GM12878 (cell line): ENCODE measurements around the gene SMARCA4. TPM values are rescaled to one million over a fixed set of nuclear protein-coding genes. Genes with fewer than 3 reads are reported as not detected.
A peak's percentile ranks its signal among the peaks of the same experiment; 100 is the strongest.

Experiments
- BACH1 ChIP-seq: fragments of 450-650 bp; IDR thresholded peaks from 2 replicates; pipeline ENCODE4 v1.6.1; 2017; ENCODE audit warnings: mild to moderate bottlenecking, borderline replicate concordance
- EP300 ChIP-seq, 2 experiments: fragments of 150-350 bp in 1 of 2; IDR thresholded peaks; 2 replicates each; pipeline ENCODE4 v1.6.1; 2011 to 2012; ENCODE audit warnings: low read depth in 2 of 2, low read length in 2 of 2, borderline replicate concordance in 1 of 2, improper control_type of control experiment in 1 of 2, inconsistent platforms in 1 of 2; ENCODE audit not compliant: control insufficient read depth in 1 of 2
- FOXM1 ChIP-seq: IDR thresholded peaks from 2 replicates; pipeline ENCODE4 v1.6.1; 2012; ENCODE audit warnings: low read depth, mild to moderate bottlenecking, inconsistent platforms, low read length, moderate library complexity
- GATAD2B ChIP-seq: fragments of 450-650 bp; conservative IDR thresholded peaks from 2 replicates; pipeline ENCODE4 v1.6.1; 2017; ENCODE audit warnings: low read depth, mild to moderate bottlenecking, moderate library complexity
- LARP7 ChIP-seq: fragments of 450-650 bp; IDR thresholded peaks from 2 replicates; pipeline ENCODE4 v1.6.1; 2017; ENCODE audit warnings: mild to moderate bottlenecking
- MTA2 ChIP-seq: fragments of 450-650 bp; IDR thresholded peaks from 2 replicates; pipeline ENCODE4 v1.6.1; 2016; ENCODE audit warnings: low read depth, mild to moderate bottlenecking, moderate library complexity
- NR2C2 ChIP-seq: IDR thresholded peaks from 2 replicates; pipeline ENCODE4 v1.6.1; 2011; ENCODE audit warnings: borderline replicate concordance, low read depth; ENCODE audit not compliant: control insufficient read depth, insufficient read length
- RCOR1 ChIP-seq: conservative IDR thresholded peaks from 2 replicates; pipeline ENCODE4 v1.6.1; 2012; ENCODE audit warnings: low read depth, low read length, improper control_type of control experiment
- RELA ChIP-seq: fragments of 450-650 bp; IDR thresholded peaks from 2 replicates; pipeline ENCODE4 v1.8.0; 2014; ENCODE audit warnings: borderline replicate concordance; ENCODE audit not compliant: partially characterized antibody
- YY1 ChIP-seq: IDR thresholded peaks from 2 replicates; pipeline ENCODE4 v1.6.1; 2011; ENCODE audit warnings: low read depth, mild to moderate bottlenecking, low read length
- polyA plus RNA-seq, 11 experiments: library from polyadenylated mRNA; depleted of rRNA in 4 of 11; unstranded in 6 of 11; stranded (reverse) in 5 of 11; fragments of >200 nt; fragmentation: Nextera tagmentation in 4 of 11; fragmentation: Illumina TruSeq in 1 of 11; extraction: Ambion mirVana in 4 of 11; extraction: Trizol in 1 of 11; gene quantifications; 1 replicate in 1 of 11; 2 replicates in 10 of 11; pipeline versions ENCODE4 v1.2.1 to v1.2.3, GENCODE V29; 2011 to 2016; ENCODE audit warnings: inconsistent platforms in 2 of 11, missing spikeins in 2 of 11, low read depth in 1 of 11
- total RNA-seq, 4 experiments: library from RNA; depleted of rRNA in 3 of 4; stranded (reverse); fragments of >200 nt in 3 of 4; fragmentation: Illumina TruSeq in 1 of 4; extraction: Trizol in 1 of 4; gene quantifications; 2 replicates each; pipeline versions ENCODE4 v1.2.1 to v1.2.3, GENCODE V29; 2013 to 2021
- TF ChIP-seq, protein P1 (sequence below): fragments of 450-650 bp; IDR thresholded peaks from 2 replicates; pipeline ENCODE4 v1.6.1; 2018; ENCODE audit warnings: mild to moderate bottlenecking, low read depth, moderate library complexity; ENCODE audit not compliant: partially characterized antibody
- TF ChIP-seq, protein P2 (sequence below): IDR thresholded peaks from 2 replicates; pipeline ENCODE4 v1.6.1; 2012; ENCODE audit warnings: low read length, inconsistent platforms
- TF ChIP-seq, protein P3 (sequence below): fragments of 450-650 bp; formaldehyde crosslinking; IDR thresholded peaks from 2 replicates; pipeline ENCODE4 v1.5.0; 2022; ENCODE audit warnings: mild to moderate bottlenecking, missing genetic modification characterization
- TF ChIP-seq, protein P4 (sequence below): fragments of 450-650 bp; IDR thresholded peaks from 2 replicates; pipeline ENCODE4 v1.6.1; 2017; ENCODE audit warnings: mild to moderate bottlenecking, moderate library complexity
- TF ChIP-seq, protein P5 (sequence below): fragments of 450-650 bp; IDR thresholded peaks from 2 replicates; pipeline ENCODE4 v1.6.1; 2014; ENCODE audit warnings: mild to moderate bottlenecking

Gene SMARCA4
- total and polyA plus RNA-seq, 10 of the 15 experiments (the other 5 are each of a cell fraction or from before 2014, with no cell fraction given): 22.4 to 175 (median 57.4) TPM

DNA sequence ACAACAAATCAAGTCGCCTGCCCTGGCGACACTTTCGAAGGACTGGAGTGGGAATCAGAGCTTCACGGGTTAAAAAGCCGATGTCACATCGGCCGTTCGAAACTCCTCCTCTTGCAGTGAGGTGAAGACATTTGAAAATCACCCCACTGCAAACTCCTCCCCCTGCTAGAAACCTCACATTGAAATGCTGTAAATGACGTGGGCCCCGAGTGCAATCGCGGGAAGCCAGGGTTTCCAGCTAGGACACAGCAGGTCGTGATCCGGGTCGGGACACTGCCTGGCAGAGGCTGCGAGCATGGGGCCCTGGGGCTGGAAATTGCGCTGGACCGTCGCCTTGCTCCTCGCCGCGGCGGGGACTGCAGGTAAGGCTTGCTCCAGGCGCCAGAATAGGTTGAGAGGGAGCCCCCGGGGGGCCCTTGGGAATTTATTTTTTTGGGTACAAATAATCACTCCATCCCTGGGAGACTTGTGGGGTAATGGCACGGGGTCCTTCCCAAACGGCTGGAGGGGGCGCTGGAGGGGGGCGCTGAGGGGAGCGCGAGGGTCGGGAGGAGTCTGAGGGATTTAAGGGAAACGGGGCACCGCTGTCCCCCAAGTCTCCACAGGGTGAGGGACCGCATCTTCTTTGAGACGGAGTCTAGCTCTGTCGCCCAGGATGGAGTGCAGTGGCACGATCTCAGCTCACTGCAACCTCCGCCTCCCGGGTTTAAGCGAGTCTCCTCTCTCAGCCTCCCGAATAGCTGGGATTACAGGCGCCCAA, 128.6 kb downstream of the SMARCA4 start, which contains the start of gene LDLR (continued):
- TF ChIP-seq, protein P1, sequence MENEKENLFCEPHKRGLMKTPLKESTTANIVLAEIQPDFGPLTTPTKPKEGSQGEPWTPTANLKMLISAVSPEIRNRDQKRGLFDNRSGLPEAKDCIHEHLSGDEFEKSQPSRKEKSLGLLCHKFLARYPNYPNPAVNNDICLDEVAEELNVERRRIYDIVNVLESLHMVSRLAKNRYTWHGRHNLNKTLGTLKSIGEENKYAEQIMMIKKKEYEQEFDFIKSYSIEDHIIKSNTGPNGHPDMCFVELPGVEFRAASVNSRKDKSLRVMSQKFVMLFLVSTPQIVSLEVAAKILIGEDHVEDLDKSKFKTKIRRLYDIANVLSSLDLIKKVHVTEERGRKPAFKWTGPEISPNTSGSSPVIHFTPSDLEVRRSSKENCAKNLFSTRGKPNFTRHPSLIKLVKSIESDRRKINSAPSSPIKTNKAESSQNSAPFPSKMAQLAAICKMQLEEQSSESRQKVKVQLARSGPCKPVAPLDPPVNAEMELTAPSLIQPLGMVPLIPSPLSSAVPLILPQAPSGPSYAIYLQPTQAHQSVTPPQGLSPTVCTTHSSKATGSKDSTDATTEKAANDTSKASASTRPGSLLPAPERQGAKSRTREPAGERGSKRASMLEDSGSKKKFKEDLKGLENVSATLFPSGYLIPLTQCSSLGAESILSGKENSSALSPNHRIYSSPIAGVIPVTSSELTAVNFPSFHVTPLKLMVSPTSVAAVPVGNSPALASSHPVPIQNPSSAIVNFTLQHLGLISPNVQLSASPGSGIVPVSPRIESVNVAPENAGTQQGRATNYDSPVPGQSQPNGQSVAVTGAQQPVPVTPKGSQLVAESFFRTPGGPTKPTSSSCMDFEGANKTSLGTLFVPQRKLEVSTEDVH: no peak
- no peak for TF ChIP-seq NR2C2
- peak; percentile 64; the same call in 1 of the 2 replicates for TF ChIP-seq BACH1
- no peak for TF ChIP-seq FOXM1
- TF ChIP-seq, protein P2, sequence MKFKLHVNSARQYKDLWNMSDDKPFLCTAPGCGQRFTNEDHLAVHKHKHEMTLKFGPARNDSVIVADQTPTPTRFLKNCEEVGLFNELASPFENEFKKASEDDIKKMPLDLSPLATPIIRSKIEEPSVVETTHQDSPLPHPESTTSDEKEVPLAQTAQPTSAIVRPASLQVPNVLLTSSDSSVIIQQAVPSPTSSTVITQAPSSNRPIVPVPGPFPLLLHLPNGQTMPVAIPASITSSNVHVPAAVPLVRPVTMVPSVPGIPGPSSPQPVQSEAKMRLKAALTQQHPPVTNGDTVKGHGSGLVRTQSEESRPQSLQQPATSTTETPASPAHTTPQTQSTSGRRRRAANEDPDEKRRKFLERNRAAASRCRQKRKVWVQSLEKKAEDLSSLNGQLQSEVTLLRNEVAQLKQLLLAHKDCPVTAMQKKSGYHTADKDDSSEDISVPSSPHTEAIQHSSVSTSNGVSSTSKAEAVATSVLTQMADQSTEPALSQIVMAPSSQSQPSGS: 0 out of 2 replicates have a peak, but pooled peaks have one; percentile 5
- TF ChIP-seq MTA2: 0 out of 2 replicates have a peak, but pooled peaks have one; percentile 8
- TF ChIP-seq, protein P3, sequence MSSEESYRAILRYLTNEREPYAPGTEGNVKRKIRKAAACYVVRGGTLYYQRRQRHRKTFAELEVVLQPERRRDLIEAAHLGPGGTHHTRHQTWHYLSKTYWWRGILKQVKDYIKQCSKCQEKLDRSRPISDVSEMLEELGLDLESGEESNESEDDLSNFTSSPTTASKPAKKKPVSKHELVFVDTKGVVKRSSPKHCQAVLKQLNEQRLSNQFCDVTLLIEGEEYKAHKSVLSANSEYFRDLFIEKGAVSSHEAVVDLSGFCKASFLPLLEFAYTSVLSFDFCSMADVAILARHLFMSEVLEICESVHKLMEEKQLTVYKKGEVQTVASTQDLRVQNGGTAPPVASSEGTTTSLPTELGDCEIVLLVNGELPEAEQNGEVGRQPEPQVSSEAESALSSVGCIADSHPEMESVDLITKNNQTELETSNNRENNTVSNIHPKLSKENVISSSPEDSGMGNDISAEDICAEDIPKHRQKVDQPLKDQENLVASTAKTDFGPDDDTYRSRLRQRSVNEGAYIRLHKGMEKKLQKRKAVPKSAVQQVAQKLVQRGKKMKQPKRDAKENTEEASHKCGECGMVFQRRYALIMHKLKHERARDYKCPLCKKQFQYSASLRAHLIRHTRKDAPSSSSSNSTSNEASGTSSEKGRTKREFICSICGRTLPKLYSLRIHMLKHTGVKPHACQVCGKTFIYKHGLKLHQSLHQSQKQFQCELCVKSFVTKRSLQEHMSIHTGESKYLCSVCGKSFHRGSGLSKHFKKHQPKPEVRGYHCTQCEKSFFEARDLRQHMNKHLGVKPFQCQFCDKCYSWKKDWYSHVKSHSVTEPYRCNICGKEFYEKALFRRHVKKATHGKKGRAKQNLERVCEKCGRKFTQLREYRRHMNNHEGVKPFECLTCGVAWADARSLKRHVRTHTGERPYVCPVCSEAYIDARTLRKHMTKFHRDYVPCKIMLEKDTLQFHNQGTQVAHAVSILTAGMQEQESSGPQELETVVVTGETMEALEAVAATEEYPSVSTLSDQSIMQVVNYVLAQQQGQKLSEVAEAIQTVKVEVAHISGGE (CRISPR knock-in tag): no peak
- TF ChIP-seq, protein P4, sequence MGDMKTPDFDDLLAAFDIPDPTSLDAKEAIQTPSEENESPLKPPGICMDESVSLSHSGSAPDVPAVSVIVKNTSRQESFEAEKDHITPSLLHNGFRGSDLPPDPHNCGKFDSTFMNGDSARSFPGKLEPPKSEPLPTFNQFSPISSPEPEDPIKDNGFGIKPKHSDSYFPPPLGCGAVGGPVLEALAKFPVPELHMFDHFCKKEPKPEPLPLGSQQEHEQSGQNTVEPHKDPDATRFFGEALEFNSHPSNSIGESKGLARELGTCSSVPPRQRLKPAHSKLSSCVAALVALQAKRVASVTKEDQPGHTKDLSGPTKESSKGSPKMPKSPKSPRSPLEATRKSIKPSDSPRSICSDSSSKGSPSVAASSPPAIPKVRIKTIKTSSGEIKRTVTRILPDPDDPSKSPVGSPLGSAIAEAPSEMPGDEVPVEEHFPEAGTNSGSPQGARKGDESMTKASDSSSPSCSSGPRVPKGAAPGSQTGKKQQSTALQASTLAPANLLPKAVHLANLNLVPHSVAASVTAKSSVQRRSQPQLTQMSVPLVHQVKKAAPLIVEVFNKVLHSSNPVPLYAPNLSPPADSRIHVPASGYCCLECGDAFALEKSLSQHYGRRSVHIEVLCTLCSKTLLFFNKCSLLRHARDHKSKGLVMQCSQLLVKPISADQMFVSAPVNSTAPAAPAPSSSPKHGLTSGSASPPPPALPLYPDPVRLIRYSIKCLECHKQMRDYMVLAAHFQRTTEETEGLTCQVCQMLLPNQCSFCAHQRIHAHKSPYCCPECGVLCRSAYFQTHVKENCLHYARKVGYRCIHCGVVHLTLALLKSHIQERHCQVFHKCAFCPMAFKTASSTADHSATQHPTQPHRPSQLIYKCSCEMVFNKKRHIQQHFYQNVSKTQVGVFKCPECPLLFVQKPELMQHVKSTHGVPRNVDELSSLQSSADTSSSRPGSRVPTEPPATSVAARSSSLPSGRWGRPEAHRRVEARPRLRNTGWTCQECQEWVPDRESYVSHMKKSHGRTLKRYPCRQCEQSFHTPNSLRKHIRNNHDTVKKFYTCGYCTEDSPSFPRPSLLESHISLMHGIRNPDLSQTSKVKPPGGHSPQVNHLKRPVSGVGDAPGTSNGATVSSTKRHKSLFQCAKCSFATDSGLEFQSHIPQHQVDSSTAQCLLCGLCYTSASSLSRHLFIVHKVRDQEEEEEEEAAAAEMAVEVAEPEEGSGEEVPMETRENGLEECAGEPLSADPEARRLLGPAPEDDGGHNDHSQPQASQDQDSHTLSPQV: no peak
- TF ChIP-seq EP300 (IDR thresholded peaks at IDR 0.05; ENCODE audit: borderline replicate concordance in 1 of 2, control insufficient read depth in 1 of 2, low read depth in 2 of 2, low read length in 2 of 2): peak in 1 of 2 experiments; percentile 26; a peak in 1 of 4 replicates
- TF ChIP-seq, protein P5, sequence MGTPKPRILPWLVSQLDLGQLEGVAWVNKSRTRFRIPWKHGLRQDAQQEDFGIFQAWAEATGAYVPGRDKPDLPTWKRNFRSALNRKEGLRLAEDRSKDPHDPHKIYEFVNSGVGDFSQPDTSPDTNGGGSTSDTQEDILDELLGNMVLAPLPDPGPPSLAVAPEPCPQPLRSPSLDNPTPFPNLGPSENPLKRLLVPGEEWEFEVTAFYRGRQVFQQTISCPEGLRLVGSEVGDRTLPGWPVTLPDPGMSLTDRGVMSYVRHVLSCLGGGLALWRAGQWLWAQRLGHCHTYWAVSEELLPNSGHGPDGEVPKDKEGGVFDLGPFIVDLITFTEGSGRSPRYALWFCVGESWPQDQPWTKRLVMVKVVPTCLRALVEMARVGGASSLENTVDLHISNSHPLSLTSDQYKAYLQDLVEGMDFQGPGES: no peak
- no peak for TF ChIP-seq YY1
- no peak for TF ChIP-seq RCOR1
- peak; percentile 23; the same call in 1 of the 2 replicates for TF ChIP-seq LARP7
- TF ChIP-seq RELA: no peak
- no peak; the same call in 1 of the 2 replicates for TF ChIP-seq GATAD2B
